Nephron progenitor cell (in vitro differentiated cells): Measurements from ENCODE around the gene AADACL4.

Source experiments
- DNase-seq: peaks from one replicate; pipeline ENCODE4 v3.0.0; 2021
- H3K27ac Mint-ChIP-seq: 2 replicates; pipeline ENCODE4 v1.8.0; 2021; ENCODE audit warnings: mild to moderate bottlenecking, moderate library complexity, mixed read lengths
- H3K27me3 Mint-ChIP-seq: 2 replicates; pipeline ENCODE4 v1.8.0; 2021; ENCODE audit warnings: mild to moderate bottlenecking, low read depth, mixed read lengths; ENCODE audit not compliant: poor library complexity
- H3K36me3 Mint-ChIP-seq: 2 replicates; pipeline ENCODE4 v1.8.0; 2021; ENCODE audit warnings: low read depth, mixed read lengths
- H3K4me1 Mint-ChIP-seq: 2 replicates; pipeline ENCODE4 v1.8.0; 2021; ENCODE audit warnings: mixed read lengths
- H3K4me3 Mint-ChIP-seq: 2 replicates; pipeline ENCODE4 v1.8.0; 2021; ENCODE audit warnings: mild to moderate bottlenecking, moderate library complexity, mixed read lengths
- H3K9me3 Mint-ChIP-seq: 2 replicates; pipeline ENCODE4 v1.8.0; 2021; ENCODE audit warnings: mild to moderate bottlenecking, moderate library complexity, mixed read lengths
- TF ChIP-seq, protein P1 (sequence below): fragments of 200-600 bp; sonication (generic); IDR thresholded peaks from 2 replicates; pipeline ENCODE4 v1.5.0; 2021; ENCODE audit warnings: antibody characterized with exemption

AADACL4 gene

DNA sequence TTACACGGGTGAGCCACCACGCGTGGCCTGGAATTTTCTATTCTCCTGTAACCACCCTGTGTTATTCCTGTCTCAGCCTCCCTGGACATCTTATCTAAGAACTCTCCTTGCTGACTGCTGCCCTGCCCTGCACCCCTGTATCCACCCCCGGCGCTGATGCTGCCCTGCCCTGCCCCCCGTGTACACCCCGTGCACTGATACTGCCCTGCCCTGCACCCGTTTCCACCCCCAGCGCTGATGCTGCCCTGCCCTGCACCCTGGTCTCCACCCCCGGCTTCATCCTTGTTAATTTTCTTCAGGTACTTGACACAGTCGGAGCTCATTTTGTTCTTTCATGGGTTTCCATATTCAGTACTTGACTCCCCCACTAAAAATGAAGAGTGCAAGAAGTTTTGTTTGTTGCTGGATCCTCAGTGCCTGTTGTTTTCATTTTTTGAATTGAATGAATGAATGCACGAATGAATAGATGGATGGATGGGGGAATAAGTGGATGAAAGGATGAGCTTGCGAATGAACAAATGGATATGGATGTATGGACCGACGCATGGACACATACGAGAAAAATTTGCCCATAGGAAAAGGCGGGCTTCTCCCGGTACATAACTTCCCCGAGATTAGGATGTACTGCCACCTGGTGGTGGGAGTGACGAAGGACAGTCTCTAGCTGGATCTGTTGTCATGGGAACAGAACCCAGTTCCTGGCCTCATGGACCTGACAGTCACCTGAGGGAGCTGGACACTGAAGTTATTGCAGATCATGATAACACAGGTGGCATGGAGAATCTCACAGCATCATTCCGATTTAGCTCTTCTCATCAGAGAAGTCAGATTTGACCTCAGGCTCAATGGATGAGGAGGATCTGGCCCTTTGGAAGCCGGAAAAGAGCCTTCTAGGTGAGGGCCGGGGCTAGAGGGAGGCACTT is 14.9 kb downstream of the AADACL4 start:
- no peak overlapping the region for H3K27ac Mint-ChIP-seq
- H3K36me3 Mint-ChIP-seq: no peaks in the 10 kb centered on the region
- H3K4me1 Mint-ChIP-seq: peaks cover 17% of the 10 kb centered on the region
- peak; percentile 82 for DNase-seq
- peaks cover 15% of the 10 kb centered on the region for H3K27me3 Mint-ChIP-seq
- H3K4me3 Mint-ChIP-seq: no peak overlapping the region
- peaks cover 18% of the 10 kb centered on the region for H3K9me3 Mint-ChIP-seq
- TF ChIP-seq, protein P1, sequence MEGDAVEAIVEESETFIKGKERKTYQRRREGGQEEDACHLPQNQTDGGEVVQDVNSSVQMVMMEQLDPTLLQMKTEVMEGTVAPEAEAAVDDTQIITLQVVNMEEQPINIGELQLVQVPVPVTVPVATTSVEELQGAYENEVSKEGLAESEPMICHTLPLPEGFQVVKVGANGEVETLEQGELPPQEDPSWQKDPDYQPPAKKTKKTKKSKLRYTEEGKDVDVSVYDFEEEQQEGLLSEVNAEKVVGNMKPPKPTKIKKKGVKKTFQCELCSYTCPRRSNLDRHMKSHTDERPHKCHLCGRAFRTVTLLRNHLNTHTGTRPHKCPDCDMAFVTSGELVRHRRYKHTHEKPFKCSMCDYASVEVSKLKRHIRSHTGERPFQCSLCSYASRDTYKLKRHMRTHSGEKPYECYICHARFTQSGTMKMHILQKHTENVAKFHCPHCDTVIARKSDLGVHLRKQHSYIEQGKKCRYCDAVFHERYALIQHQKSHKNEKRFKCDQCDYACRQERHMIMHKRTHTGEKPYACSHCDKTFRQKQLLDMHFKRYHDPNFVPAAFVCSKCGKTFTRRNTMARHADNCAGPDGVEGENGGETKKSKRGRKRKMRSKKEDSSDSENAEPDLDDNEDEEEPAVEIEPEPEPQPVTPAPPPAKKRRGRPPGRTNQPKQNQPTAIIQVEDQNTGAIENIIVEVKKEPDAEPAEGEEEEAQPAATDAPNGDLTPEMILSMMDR: peak; percentile 93

DNA sequence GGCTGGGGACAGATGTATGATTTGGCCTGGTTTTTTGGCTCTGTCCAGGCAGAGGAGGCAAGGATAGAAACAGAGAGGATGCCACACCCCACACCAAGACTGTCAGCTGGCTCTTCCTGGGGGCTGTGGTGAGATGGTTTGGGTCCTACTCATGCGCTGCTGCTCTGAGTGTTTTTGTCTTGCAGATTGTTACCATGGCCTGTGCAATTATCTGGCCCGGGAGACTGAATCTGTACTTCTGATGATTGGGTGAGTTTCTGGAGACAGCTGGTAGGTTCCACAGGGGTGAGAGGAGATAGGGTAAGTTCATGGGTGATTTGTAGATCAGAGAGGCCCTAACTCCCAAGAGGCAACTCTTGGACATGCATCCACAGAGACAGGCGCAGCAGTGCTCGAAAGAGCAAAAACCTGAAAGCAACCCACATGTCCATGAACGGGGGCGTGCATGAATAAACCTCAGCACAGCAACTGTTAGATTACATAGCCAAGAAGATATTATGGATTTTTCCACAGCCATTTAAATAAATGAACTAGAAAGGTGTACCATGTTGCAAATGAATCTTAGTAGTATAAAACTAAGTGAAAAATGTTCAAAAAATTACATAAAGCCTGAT is 17.8 kb downstream of the AADACL4 start:
- H3K4me3 Mint-ChIP-seq: no peak overlapping the region
- H3K27me3 Mint-ChIP-seq: peaks cover 15% of the 10 kb centered on the region
- H3K4me1 Mint-ChIP-seq: peaks cover 5% of the 10 kb centered on the region
- TF ChIP-seq, protein P1: no peak
- DNase-seq: no peak
- H3K9me3 Mint-ChIP-seq: peaks cover 19% of the 10 kb centered on the region
- no peaks in the 10 kb centered on the region for H3K36me3 Mint-ChIP-seq
- no peak overlapping the region for H3K27ac Mint-ChIP-seq

DNA sequence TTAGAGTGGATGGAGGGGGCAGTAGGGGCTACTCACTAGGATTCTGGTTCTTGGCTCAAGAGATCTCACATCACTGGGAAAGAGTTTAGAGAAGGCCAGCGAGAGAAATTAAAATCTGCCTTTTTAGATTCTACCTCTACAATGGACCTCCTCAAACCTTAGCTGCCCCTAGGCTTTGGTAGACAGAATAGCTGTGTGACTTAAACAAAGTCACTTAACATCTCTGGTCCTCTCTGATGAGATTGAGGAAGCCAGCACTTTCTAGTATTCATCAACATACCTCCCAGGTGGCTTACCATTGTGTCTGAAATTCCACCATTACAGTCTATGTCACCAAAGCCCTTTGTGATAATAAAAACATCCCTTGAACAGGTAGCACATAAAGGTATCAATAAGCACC is 18.7 kb downstream of the AADACL4 start:
- TF ChIP-seq, protein P1: no peak
- peaks cover 5% of the 10 kb centered on the region for H3K4me1 Mint-ChIP-seq
- DNase-seq: no peak
- H3K27me3 Mint-ChIP-seq: peaks cover 11% of the 10 kb centered on the region
- H3K27ac Mint-ChIP-seq: no peak overlapping the region
- no peak overlapping the region for H3K4me3 Mint-ChIP-seq
- H3K9me3 Mint-ChIP-seq: peaks cover 23% of the 10 kb centered on the region
- H3K36me3 Mint-ChIP-seq: no peaks in the 10 kb centered on the region

DNA sequence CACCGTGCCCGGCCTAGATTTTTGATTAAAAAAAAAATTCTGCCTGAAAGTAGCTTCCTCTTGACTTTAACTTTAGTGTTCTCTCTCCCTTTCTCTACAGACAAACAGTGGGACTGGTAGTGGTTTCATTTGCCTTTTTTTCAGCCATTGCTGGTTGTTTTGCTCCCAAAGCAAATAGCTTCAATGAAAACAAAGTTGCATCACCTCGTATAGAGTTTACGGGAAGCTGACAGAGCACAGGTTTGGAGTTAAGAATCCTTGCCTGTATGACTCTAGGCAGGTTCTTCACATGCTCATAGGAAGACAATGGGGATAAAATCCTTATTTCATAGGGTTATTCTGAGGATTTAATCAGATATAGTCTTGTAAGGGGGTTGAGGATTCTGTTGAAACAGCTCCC is 21.6 kb downstream of the AADACL4 start:
- no peaks in the 10 kb centered on the region for H3K4me1 Mint-ChIP-seq
- H3K9me3 Mint-ChIP-seq: peaks cover 36% of the 10 kb centered on the region
- H3K27me3 Mint-ChIP-seq: peaks cover 10% of the 10 kb centered on the region
- H3K27ac Mint-ChIP-seq: no peak overlapping the region
- H3K36me3 Mint-ChIP-seq: no peaks in the 10 kb centered on the region
- DNase-seq: no peak
- no peak overlapping the region for H3K4me3 Mint-ChIP-seq
- TF ChIP-seq, protein P1: no peak

DNA sequence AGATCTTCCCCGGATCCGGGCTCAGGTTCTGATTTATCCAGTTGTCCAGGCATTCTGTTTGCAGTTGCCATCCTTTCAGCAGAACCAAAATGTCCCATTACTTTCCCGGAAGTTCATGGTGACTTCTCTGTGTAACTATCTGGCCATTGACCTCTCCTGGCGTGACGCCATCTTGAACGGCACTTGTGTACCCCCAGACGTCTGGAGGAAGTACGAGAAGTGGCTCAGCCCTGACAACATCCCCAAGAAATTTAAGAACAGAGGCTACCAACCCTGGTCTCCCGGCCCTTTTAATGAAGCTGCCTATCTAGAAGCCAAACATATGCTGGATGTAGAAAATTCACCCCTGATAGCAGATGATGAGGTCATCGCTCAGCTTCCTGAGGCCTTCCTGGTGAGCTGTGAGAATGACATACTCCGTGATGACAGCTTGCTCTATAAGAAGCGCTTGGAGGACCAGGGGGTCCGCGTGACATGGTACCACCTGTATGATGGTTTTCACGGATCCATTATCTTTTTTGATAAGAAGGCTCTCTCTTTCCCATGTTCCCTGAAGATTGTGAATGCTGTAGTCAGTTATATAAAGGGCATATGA is 22.4 kb downstream of the AADACL4 start:
- no peak overlapping the region for H3K27ac Mint-ChIP-seq
- no peak overlapping the region for H3K4me3 Mint-ChIP-seq
- TF ChIP-seq, protein P1: no peak
- no peak for DNase-seq
- peaks cover 37% of the 10 kb centered on the region for H3K9me3 Mint-ChIP-seq
- H3K27me3 Mint-ChIP-seq: peaks cover 14% of the 10 kb centered on the region
- H3K36me3 Mint-ChIP-seq: no peaks in the 10 kb centered on the region
- H3K4me1 Mint-ChIP-seq: no peaks in the 10 kb centered on the region
